GM12878 (cell line): ENCODE measurements around the gene IFNL2. TPM values are rescaled to one million over a fixed set of nuclear protein-coding genes. Genes with fewer than 3 reads are reported as not detected.

Source experiments
- ATAC-seq: fragments of 200-7000 bp; cut with Tn5 transposase; 3 replicates; pipeline ENCODE4 v1.9.1; 2020; ENCODE audit warnings: mild to moderate bottlenecking, moderate library complexity
- BruUV-seq: library from RNA; stranded (reverse); fragments of 400-500 nt; replicated peaks from 2 replicates; lab custom pipeline; 2021; lab: Mats Ljungman, UMichigan
- CTCF ChIA-PET: fragments of 300-600 bp; sonication (Branson Sonifier 250); formaldehyde crosslinking; extraction: SDS; loops from one replicate; lab custom pipeline; 2021; ENCODE audit warnings: inconsistent platforms; lab: Yijun Ruan, JAX
- POLR2A ChIA-PET: fragments of 350-600 bp; formaldehyde crosslinking; extraction: SDS; loops from one replicate; lab custom pipeline; 2021; ENCODE audit warnings: inconsistent platforms; lab: Charles Lee
- RAD21 ChIA-PET: fragments of 300-600 bp; sonication (Branson Sonifier 250); formaldehyde crosslinking; loops from one replicate; lab custom pipeline; 2023; ENCODE audit warnings: antibody characterized with exemption; ENCODE audit not compliant: unreplicated experiment; lab: Charles Lee
- SMC1A ChIA-PET: fragments of 300-600 bp; sonication (Branson Sonifier 250); formaldehyde crosslinking; loops from one replicate; lab custom pipeline; 2023; ENCODE audit not compliant: unreplicated experiment, uncharacterized antibody; lab: Charles Lee
- DNase-seq: peaks from one replicate; pipeline ENCODE4 v3.0.0-alpha.2; 2011; ENCODE audit warnings: low read depth, low spot score
- FAIRE-seq: peaks from 3 replicates; lab custom pipeline; 2011; peaks lifted over from hg19 to GRCh38; lab: Jason Lieb, UNC
- H2AFZ ChIP-seq: 2 replicates; pipeline ENCODE4 v1.6.0; 2011; ENCODE audit warnings: low read depth, low read length, control low read depth; ENCODE audit not compliant: control insufficient read depth
- H3K27ac ChIP-seq: 2 replicates; pipeline ENCODE4 v1.5.1; 2011; ENCODE audit warnings: control low read depth; ENCODE audit not compliant: control insufficient read depth, insufficient read depth
- H3K27me3 ChIP-seq, 2 experiments: replicated peaks in 1 of 2; 2 replicates each; pipeline versions ENCODE4 v1.6.0 to v1.6.1; 2011; ENCODE audit warnings: low read length in 1 of 2; ENCODE audit not compliant: control insufficient read depth in 2 of 2, insufficient read depth in 2 of 2
- H3K36me3 ChIP-seq, 2 experiments: 2 replicates each; pipeline ENCODE4 v1.5.1; 2011; ENCODE audit warnings: low read length in 1 of 2; ENCODE audit not compliant: control insufficient read depth in 2 of 2, insufficient read depth in 2 of 2
- H3K4me1 ChIP-seq: 2 replicates; pipeline ENCODE4 v1.6.1; 2011; ENCODE audit warnings: mild to moderate bottlenecking, low read length, moderate library complexity, mixed read lengths; ENCODE audit not compliant: control insufficient read depth, insufficient read depth
- H3K4me2 ChIP-seq: 2 replicates; pipeline ENCODE4 v1.6.0; 2011; ENCODE audit warnings: control low read depth; ENCODE audit not compliant: control insufficient read depth, insufficient read depth
- H3K4me3 ChIP-seq: fragments of 200-600 bp; sonication (generic); 2 replicates; pipeline ENCODE4 v1.5.1; 2016
- H3K79me2 ChIP-seq: 2 replicates; pipeline ENCODE4 v1.6.0; 2011; ENCODE audit warnings: low read length; ENCODE audit not compliant: control insufficient read depth, insufficient read depth
- H3K9ac ChIP-seq: 2 replicates; pipeline ENCODE4 v1.8.0; 2011; ENCODE audit warnings: low read length, control low read depth, mixed read lengths; ENCODE audit not compliant: control insufficient read depth, insufficient read depth
- H3K9me3 ChIP-seq: replicated peaks from 3 replicates; pipeline ENCODE4 v1.5.1; 2011; ENCODE audit warnings: mild to moderate bottlenecking, low read length; ENCODE audit not compliant: control insufficient read depth, insufficient read depth
- H4K20me1 ChIP-seq: 2 replicates; pipeline ENCODE4 v1.6.0; 2011; ENCODE audit not compliant: control insufficient read depth, insufficient read depth
- CBFB ChIP-seq: IDR thresholded peaks from 2 replicates; pipeline ENCODE4 v1.6.1; 2016; ENCODE audit warnings: antibody characterized with exemption, low read depth
- FOS ChIP-seq: IDR thresholded peaks from 3 replicates; pipeline ENCODE4 v1.6.1; 2011; ENCODE audit warnings: borderline replicate concordance; ENCODE audit not compliant: insufficient read length; ENCODE audit errors: extremely low read depth
- MXI1 ChIP-seq: fragments of 150-350 bp; IDR thresholded peaks from 2 replicates; pipeline ENCODE4 v1.6.1; 2011; ENCODE audit warnings: low read depth, mild to moderate bottlenecking, inconsistent platforms, low read length, improper control_type of control experiment
- PAX8 ChIP-seq: fragments of 450-650 bp; IDR thresholded peaks from 2 replicates; pipeline ENCODE4 v1.6.1; 2017; ENCODE audit warnings: mild to moderate bottlenecking, moderate library complexity
- PBX3 ChIP-seq: IDR thresholded peaks from 2 replicates; pipeline ENCODE4 v1.6.1; 2011; ENCODE audit warnings: mild to moderate bottlenecking, low read depth, low read length, moderate library complexity; ENCODE audit not compliant: insufficient replicate concordance
- POLR2AphosphoS2 ChIP-seq: IDR thresholded peaks from 2 replicates; pipeline ENCODE4 v1.6.1; 2011; ENCODE audit warnings: low read depth, mild to moderate bottlenecking, low read length, improper control_type of control experiment, moderate library complexity
- PRDM15 ChIP-seq: fragments of 450-650 bp; formaldehyde crosslinking; IDR thresholded peaks from 2 replicates; pipeline ENCODE4 v1.4.0; 2020; ENCODE audit warnings: mild to moderate bottlenecking, moderate library complexity
- RELB ChIP-seq: fragments of 450-650 bp; IDR thresholded peaks from 2 replicates; pipeline ENCODE4 v1.6.1; 2017; ENCODE audit warnings: low read depth, mild to moderate bottlenecking, moderate library complexity
- SIX5 ChIP-seq: IDR thresholded peaks from 2 replicates; pipeline ENCODE4 v1.6.1; 2011; ENCODE audit warnings: mild to moderate bottlenecking, low read depth, low read length, moderate library complexity; ENCODE audit not compliant: severe bottlenecking
- SPI1 ChIP-seq: IDR thresholded peaks from 2 replicates; pipeline ENCODE4 v1.6.1; 2011; ENCODE audit warnings: low read depth, mild to moderate bottlenecking, low read length, moderate library complexity, borderline replicate concordance; ENCODE audit not compliant: insufficient read depth
- ZNF274 ChIP-seq: IDR thresholded peaks from one replicate; pipeline ENCODE4 v1.8.0; 2011; ENCODE audit not compliant: insufficient read length, insufficient read depth
- ZNF687 ChIP-seq: fragments of 450-650 bp; IDR thresholded peaks from 2 replicates; pipeline ENCODE4 v1.6.1; 2017; ENCODE audit warnings: mild to moderate bottlenecking, moderate library complexity
- WGBS: methylation state at CpG from one replicate; pipeline ENCODE4 v1.1.6; 2016; ENCODE audit warnings: low lambda C conversion rate; ENCODE audit not compliant: insufficient replicate concordance, insufficient coverage; ENCODE audit errors: missing lambda C conversion rate; 5-methylcytosine and 5-hydroxymethylcytosine counted together
- in situ Hi-C: fragments of 300-500 bp; cut with MboI; formaldehyde crosslinking; loops from 9 replicates; pipeline ENCODE4 v1.14.3; 2018; ENCODE audit warnings: mixed read lengths
- intact Hi-C: fragments of 100-400 bp; cut with micrococcal nuclease; formaldehyde crosslinking; loops from one replicate; pipeline ENCODE4 v1.14.2; 2022; ENCODE audit not compliant: unreplicated experiment
- polyA plus RNA-seq, 11 experiments: library from polyadenylated mRNA; depleted of rRNA in 4 of 11; unstranded in 6 of 11; stranded (reverse) in 5 of 11; fragments of >200 nt; fragmentation: Nextera tagmentation in 4 of 11; fragmentation: Illumina TruSeq in 1 of 11; extraction: Ambion mirVana in 4 of 11; extraction: Trizol in 1 of 11; gene quantifications; 1 replicate in 1 of 11; 2 replicates in 10 of 11; pipeline versions ENCODE4 v1.2.1 to v1.2.3, GENCODE V29; 2011 to 2016; ENCODE audit warnings: inconsistent platforms in 2 of 11, missing spikeins in 2 of 11, low read depth in 1 of 11
- total RNA-seq, 4 experiments: library from RNA; depleted of rRNA in 3 of 4; stranded (reverse); fragments of >200 nt in 3 of 4; fragmentation: Illumina TruSeq in 1 of 4; extraction: Trizol in 1 of 4; gene quantifications; 2 replicates each; pipeline versions ENCODE4 v1.2.1 to v1.2.3, GENCODE V29; 2013 to 2021

IFNL2 gene
- total and polyA plus RNA-seq, 10 of the 15 experiments (the other 5 are each of a cell fraction or from before 2014, with no cell fraction given): 0.24 TPM; not detected in 9

GRCh38 chr19:39253374-39254149 lies 14.6 kb upstream of the IFNL2 start:
- Histone ChIP-seq H2AFZ (no peak overlapping the region), H3K4me1 (no peaks in the 10 kb centered on the region), H3K36me3 (no peaks in the 10 kb centered on the region), H3K27me3 (peaks cover 2% of the 10 kb centered on the region in 2 experiments; a peak in 3 of 4 replicates), H3K4me2 (no peak overlapping the region), H3K27ac (no peak overlapping the region), H3K79me2 (no peaks in the 10 kb centered on the region), H3K9ac (no peak overlapping the region), H3K9me3 (no peaks in the 10 kb centered on the region), H3K4me3 (no peak overlapping the region), H4K20me1 (no peaks in the 10 kb centered on the region)
- ChIA-PET CTCF (no interaction called here), SMC1A (interaction anchor here (1.1 kb wide), 1 partner anchor 40 kb away, joined by 6 read pairs; no protein-coding TSS in a partner anchor), RAD21 (no interaction called here), POLR2A (no interaction called here)
- no TSS peak for BruUV-seq
- intact Hi-C loops: no loop called here
- WGBS: 40% methylated on average over 8 of the region's 8 CpGs
- DNase-seq (no peak), ATAC-seq (no peak), FAIRE-seq (no peak)
- no peak for TF ChIP-seq SPI1
- TF ChIP-seq PRDM15 (CRISPR knock-in tag): no peak
- no peak for TF ChIP-seq PAX8
- TF ChIP-seq MXI1: no peak
- TF ChIP-seq RELB: no peak
- TF ChIP-seq SIX5: no peak
- no peak for TF ChIP-seq ZNF274
- TF ChIP-seq ZNF687: no peak
- no peak for TF ChIP-seq PBX3
- no peak for TF ChIP-seq CBFB
- TF ChIP-seq POLR2AphosphoS2: no peak
- no peak for TF ChIP-seq FOS
- in situ Hi-C loops: no loop called here
